NCI-H446 (cell line): ENCODE measurements around the gene TNPO2.

Source experiments
- DNase-seq, 2 experiments: peaks; one replicate each; lab custom pipeline; 2025; lab: John Stamatoyannopoulos, UW

Gene TNPO2

DNA sequence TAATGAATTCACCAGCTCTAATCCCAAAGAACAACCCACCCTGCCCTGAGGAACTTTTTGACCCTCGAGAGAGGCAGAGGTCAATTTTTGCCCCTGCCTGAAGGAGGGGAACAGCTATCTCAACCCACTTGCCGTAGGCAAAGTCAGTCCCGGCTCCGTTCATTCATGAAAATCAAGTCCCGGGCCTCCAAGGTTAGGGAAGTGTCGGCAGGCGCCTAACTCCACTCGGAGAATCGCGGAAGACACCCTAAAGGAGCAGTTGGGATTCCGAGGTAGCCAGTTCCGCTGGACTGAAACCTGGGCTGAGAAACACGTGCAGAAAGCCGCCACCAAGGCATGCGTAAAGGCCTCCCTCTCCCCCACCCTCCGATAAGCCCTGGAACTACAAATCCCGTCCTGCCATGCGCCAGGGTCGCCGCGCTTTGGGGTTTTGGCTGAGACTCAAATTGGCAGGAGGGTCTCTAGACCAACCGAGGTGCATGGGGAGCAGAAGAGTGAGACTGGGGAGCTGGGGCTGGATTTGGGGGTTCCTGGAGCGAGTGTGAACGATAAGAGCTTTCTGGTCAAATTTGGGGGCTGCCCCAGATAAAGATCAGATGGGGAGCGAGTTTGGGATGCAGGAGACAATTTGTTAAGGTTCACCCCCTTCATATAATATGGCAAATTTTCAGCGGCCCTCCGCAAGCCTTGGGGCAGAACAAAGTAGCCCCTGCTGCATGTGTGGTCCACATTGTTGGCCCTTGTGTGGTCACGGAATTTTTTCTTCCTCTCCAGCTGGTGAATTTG is at the start of gene TNPO2:
Gene TNPO2 (minus strand): TSS at position 292 of the 786 bp plus-strand sequence. CDS start 2,955 bp downstream, outside the sequence.
- DNase-seq = peak; percentile 66 to 86

DNA sequence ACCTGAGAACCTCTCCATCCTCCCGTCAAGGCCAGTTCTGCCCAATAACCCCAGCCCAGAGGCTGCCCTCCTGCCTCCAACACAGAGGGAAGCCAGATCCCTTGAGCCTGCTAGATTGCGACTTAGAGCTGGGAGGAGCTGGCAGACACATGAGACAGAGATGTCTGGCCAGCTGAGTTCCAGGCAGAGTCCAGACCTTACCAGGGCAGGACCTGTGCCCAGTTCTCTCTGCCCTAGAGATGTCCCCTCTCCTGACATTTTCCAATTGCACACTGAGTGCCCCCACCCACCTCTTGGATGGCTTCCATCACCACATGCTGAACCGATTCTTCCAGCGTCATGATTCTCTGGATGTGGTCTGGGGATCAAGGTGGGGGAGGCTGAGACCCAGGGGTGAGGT is 48.6 kb upstream of the TNPO2 start:
- no peak for DNase-seq

DNA sequence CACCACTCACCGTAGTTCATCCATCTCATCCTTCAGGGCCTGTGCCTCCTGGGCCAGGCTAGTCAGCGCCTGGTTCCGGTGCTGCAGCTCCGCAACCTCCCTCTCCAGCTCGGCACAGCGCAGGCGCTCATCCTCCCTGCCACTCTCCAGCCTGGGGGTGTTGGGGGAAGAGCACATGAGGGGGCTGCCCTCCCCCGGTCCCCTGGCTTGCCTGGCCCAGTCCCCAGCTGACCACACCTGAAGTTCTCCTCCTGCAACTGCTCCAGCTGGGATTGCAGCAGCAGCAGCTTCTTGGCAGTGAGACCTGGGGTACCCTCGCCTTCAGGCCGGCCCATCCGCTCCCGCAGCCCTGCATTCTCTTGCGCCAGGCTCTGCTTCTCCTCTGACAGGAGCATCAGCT is 47.2 kb upstream of the TNPO2 start:
- no peak for DNase-seq

DNA sequence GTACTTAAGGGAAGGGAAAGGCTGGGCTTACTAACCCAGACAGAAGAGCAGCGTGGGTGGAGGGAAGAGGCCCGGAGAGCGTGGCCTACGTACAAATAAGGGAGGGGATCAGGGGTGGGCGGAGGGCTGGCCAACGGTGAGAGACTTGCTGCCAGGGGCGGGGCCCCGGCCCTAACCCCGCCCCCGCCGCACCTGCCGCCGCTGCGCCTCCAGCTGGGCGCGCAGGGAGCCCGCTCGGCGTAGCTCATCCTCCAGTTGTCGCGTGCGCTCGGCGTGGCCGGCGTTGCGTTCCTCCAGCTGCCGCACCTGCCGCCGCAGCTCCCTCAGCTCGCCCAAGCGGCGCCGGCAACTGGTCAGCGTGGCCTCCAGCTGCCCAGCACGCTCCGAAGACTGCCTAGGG is 46.0 kb upstream of the TNPO2 start:
- DNase-seq = no peak

DNA sequence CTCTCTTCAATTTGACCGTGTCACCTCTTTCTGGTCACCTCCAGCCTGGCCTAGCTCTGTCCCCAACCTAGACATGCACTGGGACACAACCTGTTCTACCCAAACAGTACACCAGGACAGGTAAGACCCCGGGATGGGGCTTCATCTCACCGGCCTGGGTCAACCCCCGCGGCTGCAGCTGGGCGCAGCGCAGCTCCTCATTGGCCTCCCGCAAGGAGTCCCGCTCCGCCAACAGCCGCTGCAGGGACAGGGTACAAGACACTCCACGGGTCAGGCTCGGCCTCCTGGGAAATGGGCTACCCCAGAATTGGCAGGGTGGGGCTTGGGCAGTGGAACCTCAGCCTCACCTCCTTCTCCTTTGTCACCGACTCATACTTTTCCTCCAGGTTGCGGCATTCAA is 43.9 kb upstream of the TNPO2 start:
- DNase-seq = no peak

DNA sequence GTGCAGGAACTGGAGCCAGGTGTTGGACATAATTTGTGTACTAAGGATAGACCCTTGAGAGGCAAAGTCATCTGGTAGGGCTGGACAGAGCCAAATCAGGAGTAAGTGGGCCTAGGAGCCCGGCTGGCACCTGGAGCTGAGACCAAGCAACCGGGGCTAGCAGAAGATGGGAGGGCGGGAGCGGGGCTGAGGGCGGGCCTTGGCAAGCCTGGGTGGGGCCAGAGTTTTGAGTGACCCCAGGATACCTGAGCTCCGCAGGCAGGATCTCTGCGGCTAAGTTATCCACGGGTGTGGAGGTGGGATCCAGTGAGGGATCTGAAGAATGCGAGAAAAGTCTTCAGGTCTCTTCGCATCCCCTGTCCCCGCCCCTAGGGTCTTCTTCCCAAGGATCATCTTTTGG is 43.4 kb upstream of the TNPO2 start:
- DNase-seq = no peak

DNA sequence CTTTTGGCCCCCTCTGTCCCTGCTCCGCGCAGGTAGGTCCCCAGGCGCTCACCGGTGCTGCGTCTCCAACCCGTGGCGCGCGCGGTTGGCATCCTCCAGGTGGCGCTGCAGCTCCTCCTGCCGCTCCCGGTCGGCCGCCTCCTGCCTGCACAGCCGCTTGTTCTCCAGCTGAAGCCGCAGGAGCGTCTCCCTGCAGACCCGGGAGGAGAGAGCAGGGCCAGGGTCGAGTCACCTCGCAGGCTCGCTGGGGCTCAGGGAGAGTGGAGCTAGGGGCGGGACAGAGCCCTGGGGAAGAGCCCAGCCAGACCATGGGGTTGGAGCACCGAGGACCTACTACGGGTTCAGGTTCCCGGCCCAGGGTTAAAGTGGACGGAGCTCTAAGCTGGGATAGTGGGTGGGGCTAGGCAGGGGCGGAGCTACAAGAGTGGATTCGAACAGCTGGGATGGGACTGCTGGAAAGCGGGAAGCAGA is 42.4 kb upstream of the TNPO2 start:
- peak; percentile 64 to 82 for DNase-seq

DNA sequence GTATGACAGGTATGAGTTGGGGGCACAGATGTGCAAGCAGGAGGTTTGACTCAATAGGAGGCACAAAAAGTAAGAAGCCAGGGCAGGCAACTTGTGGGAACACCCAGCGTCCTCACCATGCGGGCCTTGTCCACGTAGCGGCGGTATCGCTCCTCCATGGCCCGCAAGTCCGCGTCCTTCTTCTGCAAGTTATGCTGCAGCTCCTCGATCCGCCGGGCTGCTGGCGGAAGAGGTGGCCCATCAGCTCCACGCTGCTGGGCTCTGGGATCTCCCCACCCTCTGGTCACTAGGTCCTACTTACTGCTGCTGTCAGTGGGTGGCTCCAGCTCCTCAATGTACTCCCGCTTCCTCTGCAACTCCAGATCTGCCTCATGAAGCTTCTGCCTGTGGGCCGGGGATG is 41.0 kb upstream of the TNPO2 start:
- DNase-seq = no peak

DNA sequence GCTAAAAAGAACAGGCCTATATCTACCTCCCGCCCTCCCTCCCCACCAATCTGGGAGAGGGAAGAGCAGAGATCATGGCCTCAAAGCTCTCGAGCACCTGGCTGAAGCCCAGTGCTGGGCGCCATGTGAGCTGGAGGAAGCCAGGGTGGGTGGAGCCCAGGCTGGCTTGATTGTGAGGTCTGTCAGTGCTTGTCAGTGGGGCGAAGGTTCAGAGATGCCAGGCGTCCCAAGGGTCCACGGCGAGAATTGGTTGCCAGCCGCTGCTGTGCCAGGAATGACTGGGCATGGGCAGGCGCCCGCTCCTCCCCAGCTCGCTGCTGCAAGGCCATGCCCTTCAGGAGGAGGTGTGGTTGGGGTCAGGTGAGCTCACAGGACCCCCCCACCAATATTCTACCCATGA is 39.4 kb upstream of the TNPO2 start:
- DNase-seq = no peak

DNA sequence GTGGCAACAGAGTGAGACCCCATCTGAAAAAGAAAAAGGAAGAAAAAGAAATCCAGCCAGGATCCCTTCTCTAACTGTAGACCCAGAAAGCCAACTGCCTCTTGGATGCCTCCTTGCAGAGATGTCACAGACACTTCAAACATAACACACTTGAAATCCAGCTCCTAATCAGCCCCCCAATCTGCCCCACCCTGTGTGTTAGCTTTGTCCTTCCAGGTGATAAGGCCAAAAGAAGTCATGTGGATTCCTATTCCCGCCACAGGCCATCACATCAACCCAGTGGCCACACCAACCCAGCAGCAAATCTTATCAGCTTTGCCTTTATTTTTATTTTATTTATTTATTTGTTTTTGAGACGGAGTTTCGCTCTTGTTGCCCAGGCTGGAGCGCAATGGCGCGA is 36.0 kb upstream of the TNPO2 start:
- no peak for DNase-seq

DNA sequence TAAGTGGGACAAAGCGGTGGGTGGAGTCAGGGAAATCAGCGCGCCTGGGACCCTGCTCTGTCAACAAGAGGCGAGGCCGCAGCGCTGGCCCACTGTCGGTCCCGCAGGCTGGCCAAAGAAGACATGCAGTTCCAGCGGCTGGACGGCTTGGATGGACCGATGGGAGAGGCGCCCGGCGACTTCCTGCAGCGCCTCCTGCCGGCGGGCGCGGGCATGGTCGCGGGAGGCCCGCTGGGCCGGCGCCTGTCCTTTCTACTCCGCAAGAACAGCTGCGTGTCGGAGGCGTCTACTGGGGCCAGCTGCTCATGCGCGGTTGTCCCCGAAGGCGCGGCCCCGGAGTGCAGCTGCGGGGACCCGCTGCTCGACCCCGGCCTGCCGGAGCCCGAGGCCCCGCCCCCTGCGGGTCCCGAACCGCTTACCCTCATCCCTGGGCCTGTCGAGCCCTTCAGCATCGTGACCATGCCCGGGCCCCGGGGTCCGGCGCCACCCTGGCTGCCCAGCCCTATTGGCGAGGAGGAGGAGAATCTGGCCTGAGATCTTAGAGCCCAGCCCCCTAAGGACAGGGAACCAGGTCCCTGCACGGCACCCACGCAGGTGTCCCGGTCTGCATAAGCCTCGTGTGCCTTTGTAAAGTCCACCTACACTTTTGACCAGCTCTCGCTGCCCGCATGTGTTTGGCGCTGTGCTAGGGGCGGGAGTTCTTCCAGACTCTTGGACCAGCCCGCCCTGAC is 34.0 kb upstream of the TNPO2 start:
- peak in 1 of 2 experiments; percentile 60 for DNase-seq

DNA sequence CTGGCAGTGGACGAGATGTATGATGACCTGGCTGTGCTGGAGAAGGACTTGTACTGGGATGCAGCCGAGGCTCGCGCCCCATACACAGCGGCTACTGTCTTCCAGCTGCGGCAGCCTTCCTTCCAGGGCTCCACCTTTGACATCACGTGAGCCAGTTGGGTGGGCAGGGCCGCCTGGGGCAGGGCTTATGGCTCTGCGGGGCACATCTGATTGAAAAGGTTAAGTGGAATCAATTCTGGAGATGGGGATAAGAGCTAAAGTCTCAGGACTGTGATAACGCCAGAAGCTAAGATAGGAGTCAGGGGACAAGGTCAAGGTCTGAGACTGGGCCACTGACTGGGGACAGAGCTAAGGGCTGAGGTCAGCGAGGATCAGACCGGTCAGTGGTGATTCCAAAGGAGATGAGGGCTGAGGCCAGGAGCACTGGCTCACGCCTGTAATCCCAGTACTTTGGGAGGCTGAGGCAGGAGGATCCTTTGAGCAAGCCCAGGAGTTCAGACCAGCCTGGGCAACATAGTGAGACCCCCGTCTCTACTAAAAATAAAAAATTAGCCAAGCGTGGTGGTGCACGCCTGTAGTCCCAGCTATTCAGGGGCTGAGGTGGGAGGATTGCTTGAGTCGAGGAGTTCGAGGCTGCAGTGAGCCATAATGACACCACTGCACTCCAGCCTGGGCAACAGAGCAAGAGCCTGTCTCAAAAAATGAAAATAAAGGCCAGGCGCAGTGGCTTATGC is 32.6 kb upstream of the TNPO2 start:
- no peak for DNase-seq

DNA sequence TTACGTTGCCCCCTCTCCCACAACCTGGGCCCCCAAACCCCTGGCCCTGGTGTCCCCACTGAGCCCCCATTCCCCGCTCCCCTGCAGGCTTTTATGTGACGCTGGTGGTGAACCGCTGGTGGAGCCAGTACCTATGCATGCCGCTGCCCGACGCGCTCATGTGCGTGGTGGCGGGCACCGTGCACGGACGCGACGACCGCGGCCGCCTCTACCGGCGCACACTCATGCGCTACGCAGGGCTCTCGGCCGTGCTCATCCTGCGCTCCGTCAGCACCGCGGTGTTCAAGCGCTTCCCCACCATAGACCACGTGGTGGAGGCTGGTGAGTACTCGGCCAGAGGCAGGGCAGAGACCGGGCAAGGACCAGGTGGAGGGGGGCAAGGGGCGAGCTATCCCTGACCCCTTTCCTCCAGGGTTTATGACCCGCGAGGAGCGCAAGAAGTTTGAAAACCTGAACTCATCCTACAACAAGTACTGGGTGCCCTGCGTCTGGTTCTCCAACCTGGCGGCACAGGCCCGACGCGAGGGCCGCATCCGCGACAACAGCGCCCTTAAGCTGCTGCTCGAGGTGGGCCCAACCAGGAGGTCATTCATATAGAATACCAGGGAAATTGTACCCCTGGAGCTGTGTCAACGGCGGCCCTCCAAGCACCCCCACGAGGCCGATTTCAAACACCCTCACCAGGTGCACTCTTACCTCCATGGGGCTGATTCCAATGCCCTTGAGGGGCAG is 30.9 kb upstream of the TNPO2 start:
- DNase-seq = no peak

DNA sequence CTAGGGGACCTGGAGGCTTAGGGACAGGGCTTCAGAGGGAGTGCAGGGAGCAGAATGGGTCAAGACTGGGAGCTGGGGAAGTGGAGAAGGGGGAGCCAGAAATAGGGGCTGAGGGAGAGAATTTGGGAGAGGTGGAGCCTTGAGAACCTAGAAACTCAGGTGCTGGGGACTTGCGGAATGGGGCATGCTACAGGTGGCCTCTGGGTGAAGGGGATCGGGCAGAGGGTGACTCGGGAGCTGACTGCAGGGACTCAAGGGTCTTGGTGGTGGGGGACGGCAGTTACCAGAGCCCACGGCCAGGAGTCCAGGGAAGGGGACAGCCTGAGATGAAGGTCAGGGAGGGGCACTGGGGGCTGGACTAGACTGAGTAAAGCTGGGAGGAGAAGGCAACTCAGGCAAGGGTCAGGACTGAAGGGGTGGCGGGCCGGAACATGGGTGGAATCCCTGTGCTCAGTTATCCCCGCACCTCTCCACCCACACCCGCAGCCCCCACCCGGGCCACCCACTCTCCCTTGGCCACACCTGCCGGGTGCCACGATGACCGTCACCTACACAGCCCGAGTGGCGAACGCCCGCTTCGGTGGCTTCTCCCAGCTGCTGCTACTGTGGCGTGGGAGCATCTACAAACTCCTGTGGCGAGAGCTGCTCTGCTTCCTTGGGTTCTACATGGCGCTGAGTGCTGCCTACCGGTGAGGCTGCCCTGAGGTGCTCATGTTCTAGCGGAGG is 28.5 kb upstream of the TNPO2 start:
- no peak for DNase-seq

DNA sequence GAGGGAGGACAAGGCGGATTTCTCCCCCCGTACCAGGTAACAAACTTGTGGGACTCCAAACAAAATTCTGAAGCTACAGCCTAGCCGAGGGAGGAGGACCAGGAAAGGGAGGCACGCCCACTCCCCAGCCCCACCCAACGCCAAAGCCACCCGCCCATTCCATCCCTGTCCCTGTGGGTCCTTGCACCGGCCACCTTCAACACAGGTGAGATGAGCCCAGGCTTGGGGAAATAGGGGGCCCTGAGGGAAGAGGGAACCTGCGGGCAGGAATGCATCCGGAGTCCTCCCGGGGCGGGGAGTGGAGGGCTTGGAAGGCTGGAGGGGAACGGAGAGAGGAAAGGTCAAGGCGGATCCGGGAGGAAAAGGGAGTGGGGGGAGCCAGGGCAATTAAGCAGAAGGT is 27.9 kb upstream of the TNPO2 start, which contains the start of gene BEST2:
Gene BEST2 (plus strand): TSS at position 157 of the 400 bp plus-strand sequence. CDS start 802 bp downstream, outside the sequence.
- no peak for DNase-seq

DNA sequence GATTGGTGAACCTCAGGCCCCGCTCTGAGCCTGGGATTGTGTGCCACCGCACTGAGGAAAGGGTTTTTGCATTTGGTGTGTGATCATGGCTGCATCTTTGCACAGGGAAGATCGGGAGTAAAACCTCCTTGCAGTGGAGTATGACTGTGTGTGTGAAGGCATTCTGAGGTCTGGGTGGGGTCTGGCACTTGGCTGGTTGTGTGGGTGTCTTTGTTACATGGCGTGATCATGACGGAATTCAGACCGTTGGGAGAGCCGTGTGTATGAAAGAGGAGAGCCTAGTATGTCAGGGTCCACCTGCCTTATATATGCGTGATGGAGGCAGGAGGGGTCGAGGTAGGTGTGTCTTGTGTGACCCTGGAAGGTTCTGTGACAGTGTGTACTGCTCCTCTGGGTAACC is 27.1 kb upstream of the TNPO2 start:
- no peak for DNase-seq

DNA sequence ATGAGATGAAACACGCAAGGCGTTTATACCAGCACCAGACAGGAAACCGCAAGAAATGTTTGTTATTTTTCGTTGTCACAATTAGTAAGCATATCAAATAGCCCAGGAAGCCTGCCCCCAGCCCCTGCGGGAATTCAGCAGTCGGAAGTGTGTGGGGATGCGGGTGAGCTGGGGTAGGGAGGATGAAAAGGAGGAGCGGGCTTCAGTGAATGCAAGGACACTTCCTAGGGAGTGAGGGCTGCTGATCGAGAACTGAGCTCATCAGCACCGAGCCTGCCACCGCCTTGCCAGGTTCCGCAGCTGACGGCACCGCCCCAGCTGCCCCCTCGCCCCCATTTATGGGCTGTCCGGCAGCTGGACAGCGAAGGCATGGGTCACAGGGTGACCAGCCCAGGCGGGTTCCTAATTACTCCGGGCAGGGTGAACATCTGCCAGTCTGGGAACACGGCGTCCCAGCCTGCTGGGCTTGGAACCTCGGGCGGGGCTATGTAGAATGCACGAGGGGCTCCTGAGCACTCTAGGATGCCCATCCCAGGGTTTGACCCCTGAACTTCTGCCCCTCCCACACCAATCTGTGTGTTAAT is 26.3 kb upstream of the TNPO2 start:
- no peak for DNase-seq

DNA sequence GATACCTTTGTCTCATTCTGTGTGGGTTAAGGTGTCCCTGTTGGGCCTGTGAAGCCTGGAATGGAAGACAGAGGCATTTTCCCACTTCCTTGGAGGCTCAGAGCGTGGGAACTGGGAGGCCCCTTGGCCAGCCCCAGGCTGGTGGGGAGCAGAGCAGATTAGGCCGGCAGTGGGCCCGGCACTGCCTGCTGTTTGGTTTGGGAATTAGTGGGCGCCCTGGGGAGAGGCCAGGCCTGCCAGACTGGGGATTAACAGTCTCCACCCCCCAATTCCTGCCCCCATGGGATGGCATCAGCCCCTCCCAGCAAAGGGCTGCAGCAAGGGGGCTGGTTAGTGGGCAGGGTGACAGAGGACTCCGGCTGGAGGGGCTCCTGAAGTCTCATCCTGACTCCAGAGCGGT is 24.8 kb upstream of the TNPO2 start:
- DNase-seq = no peak

DNA sequence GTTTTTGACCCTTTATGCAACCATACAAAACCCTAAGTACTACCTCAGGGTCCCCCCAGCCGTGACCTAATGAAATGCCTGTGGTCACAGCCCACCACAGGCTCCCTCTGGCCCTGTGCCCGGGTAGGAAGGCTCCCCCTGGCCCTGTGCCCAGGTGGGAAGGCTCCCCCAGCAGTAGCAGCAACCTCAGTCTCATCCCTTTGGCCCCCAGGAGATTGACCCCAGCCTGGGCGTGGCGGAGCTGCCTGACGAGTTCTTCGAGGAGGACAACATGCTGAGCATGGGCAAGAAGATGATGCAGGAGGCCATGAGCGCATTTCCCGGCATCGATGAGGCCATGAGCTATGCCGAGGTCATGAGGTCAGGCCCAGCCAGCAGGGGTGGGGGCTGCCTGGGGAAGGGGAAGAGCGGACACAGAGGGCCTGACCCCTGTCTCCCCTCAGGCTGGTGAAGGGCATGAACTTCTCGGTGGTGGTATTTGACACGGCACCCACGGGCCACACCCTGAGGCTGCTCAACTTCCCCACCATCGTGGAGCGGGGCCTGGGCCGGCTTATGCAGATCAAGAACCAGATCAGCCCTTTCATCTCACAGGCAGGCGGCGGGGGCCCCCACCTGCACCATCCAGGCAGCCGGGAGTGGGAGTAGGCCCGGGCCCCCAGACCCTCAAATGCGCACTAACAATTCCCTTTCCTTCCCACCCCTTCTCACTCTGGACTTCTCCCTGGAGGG is 21.6 kb upstream of the TNPO2 start:
- DNase-seq = no peak

DNA sequence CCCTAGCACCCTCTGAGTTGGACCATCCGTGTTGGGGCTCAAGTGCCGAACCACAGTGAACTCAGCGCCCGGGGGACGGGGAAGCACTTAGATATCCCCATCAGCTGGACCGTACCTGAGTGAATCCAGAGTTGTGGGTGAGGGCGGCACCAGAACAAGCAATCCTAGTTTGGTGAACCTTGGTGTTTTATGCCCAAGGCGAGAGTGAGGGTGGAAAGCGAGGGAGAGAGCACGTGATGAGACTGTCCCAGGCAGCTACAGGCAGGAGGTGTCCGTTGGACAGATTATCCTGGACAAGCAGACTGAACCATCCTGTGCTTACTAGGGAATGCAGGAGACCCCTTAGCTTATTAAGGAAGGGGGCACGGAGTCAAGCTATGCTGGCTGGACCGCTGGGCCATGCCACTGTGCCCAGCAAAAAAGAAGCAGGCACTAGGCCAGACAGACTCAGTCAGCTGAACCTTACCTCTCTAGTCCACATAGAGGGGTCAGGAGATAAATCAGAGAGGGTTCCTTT is 14.2 kb upstream of the TNPO2 start:
- DNase-seq = no peak
